ENCODE measurements around the gene ZDHHC11B.
A peak's percentile ranks its signal among the peaks of the same experiment; 100 is the strongest.
"Not testable (repeated sequence)": the region's sequence is repeated elsewhere in the genome, so short reads cannot be mapped to it uniquely, and the experiment has no call there.

ZDHHC11B gene

GRCh38 chr5:752532-753115, 31.9 kb downstream of the ZDHHC11B start:
- DNase-seq (ENCODE audit: low spot score): not testable (repeated sequence)

DNA sequence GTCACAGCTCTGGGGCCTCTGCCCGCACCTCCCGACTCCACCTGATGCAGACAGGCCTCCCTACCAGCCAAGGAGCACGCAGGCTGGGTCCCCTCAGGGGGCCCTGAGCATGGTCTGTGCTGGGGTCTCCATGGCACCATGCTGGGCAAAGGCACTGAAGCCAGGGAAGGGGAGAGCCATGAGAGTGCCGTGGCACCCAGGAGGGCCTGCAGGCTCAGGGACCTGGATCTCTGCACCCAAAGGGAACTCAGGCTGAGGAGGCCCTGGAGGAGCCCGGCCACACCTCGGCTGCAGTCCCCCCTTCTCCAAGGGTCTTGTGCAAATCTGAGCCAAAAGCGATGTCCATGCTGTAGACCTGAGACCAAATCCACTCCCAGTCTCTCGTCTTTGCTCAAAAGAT, 32.5 kb downstream of the ZDHHC11B start:
- not testable (repeated sequence) for DNase-seq (ENCODE audit: low spot score)

DNA sequence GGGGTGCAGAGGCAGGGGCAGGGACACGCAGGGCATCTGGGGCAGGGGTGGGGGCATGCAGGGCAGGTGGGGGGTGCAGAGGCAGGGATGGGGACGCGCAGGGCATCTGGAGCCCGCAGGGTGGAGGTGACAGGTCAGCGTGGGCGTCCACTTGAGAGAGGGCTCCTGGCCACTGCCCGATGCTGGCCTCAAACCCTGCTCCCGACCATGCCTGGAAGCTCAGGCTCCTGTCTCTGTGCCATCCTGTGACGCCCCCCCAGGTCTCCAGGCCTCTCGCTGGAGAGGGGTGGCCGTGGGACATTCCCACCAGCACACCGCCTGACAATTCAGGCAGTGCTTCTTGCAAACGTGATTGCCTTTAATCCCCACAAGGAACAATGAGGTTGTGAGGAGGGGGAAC, 33.0 kb downstream of the ZDHHC11B start:
- no peak for DNase-seq (ENCODE audit: low spot score)

DNA sequence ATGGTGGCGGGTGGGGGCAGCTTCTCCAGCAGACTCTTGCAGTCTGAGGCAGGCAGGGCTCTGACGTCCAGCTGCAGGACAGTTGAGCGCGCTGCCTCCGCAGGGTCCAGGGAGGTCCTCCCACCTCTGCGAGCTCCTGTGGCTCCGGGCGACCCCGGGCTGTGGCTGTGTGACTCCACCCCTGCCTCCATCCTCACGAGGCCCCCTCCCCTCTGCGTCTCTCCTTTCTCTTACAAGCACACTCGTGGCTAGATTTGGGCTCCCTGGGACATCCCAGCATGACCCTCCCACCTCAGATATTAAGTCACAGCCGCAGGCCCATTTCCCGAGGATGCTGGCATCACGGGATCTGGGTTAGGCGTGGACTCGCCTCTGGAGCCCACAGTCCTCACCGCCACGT, 34.3 kb downstream of the ZDHHC11B start:
- not testable (repeated sequence) for DNase-seq (ENCODE audit: low spot score)

GRCh38 chr5:749101-749670, 35.3 kb downstream of the ZDHHC11B start:
- DNase-seq (ENCODE audit: low spot score): no peak

DNA sequence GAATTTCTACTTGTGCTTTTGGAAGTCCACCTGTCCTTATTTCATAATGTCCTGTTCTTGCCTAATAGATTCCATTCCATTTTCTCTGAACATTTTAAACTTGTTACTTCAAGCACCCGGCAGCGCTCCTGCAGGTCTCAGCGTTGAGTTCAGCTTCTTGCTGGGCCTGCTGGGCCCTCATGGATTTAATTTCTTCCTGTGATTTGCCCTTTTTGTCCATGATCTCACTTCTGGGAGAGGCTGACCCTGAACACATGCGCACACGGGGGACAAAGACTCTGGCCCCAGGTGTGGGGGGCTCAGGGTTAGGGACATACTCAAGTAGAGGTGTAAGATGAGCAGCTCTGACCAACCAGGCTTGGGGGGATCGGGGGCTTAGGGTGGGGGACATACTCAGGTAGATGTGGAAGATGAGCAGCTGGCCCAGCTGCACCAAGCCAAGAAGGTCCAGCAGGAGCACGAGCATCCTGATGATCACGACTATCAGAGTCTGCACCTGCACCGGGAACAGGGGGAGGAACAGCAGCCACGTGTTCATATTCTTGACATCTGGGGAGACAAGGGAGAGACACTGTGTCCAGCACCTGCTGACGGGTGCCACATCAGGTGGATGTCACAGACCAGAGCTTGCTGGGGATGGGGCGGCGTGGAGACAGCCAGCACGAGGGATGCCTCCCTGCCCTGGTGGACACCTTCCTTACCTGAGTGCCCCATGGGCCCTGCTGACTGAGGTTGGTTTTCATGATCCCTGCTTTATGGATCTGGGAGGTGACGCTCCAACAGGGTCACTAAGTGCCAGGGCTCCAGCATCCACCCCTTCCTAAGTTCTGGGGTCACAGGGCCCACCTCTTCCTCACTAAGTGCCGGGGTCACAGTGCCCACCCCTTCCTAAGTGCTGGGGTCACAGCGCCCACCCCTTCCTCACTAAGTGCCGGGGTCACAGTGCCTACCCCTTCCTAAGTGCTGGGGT, 36.2 kb downstream of the ZDHHC11B start:
- not testable (repeated sequence) for DNase-seq (ENCODE audit: low spot score)

- not testable (repeated sequence) for DNase-seq (ENCODE audit: low spot score)
Observed at GRCh38 chr5:747303-747844, 37.2 kb downstream of the ZDHHC11B start.

GRCh38 chr5:746258-746761, 38.2 kb downstream of the ZDHHC11B start:
- peak; percentile 7 for DNase-seq (ENCODE audit: low spot score)

GRCh38 chr5:745272-746142, 39.0 kb downstream of the ZDHHC11B start:
- peak; percentile 1 for DNase-seq (ENCODE audit: low spot score)

- DNase-seq (ENCODE audit: low spot score): not testable (repeated sequence)
Observed at GRCh38 chr5:743696-744404, 40.7 kb downstream of the ZDHHC11B start.

GRCh38 chr5:742276-742675, 42.3 kb downstream of the ZDHHC11B start:
- DNase-seq (ENCODE audit: low spot score): not testable (repeated sequence)

- not testable (repeated sequence) for DNase-seq (ENCODE audit: low spot score)
Observed at GRCh38 chr5:734145-734544, 50.4 kb downstream of the ZDHHC11B start.

DNA sequence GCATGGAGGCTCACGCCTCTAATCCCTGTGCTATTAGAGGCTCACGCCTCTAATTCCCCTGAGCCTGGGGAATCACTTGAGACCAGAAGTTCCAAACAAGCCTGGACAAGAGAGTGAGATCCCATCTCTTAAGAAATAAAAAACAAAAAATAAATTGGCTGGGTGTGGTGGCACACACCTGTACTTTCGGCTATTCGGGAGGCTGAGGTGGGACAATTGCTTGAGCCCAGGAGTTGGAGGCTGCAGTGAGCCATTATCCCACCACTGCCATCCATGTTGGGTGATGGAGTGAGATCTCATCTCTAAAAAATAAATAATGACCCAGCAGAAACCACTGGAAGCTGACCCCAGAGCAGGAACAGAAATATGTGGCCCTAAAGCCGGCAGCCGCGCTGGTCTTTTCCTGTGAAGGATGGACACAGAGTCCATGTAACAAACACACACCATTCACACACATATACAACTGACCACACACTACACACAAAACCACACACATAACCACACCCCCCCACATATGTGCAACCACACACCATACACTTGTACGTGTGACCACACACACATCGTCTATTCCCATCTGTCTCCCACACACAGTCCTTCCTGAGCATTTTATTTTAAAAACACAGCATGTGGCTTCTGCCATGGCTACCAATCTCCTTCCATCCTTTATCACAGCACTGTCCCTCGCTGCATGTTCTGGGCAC, 51.6 kb downstream of the ZDHHC11B start:
- DNase-seq (ENCODE audit: low spot score): not testable (repeated sequence)

- not testable (repeated sequence) for DNase-seq (ENCODE audit: low spot score)
Observed at GRCh38 chr5:729225-729624, 55.3 kb downstream of the ZDHHC11B start.

GRCh38 chr5:727087-727486, 57.4 kb downstream of the ZDHHC11B start:
- DNase-seq (ENCODE audit: low spot score): not testable (repeated sequence)

GRCh38 chr5:723865-724264, 60.7 kb downstream of the ZDHHC11B start:
- DNase-seq (ENCODE audit: low spot score): not testable (repeated sequence)

DNA sequence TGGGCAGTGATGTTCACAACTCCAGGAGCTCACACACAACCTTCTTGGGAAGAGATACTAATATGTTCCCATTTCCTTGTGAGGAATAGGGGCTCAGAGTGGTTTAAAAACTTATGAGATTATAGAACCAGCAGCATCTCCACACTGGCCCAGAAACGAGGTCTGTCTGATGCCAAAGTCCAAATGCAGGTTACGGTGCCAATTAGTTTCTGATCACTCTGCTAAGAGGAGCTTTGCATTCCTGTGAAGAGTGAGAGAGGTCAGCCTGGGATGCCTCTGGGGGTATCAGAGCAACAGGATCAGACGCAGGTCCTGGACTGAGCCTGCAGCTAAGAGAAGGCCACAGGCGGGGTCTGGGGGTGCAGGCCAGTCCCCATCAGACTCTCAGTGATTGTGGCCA, 61.2 kb downstream of the ZDHHC11B start:
- not testable (repeated sequence) for DNase-seq (ENCODE audit: low spot score)

DNA sequence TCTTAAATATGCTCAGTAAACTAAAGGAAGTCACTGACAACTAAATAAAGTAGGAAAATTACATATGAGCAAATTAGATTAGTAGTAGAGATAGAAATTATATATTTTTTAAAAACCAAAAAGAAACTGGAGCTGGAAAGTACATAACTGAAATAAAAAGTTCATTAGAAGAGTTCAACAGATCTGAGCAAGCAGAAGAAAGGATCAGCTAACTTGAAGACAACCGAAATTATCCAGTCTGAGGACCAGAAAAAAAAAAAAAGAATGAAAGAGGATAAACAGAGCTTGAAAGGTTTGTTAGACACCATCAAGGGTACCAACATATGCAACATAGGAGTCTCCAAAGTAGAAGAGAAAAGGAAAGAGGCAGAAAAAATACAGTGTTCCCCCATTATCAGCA, 65.2 kb downstream of the ZDHHC11B start:
- DNase-seq (ENCODE audit: low spot score): not testable (repeated sequence)

GRCh38 chr5:717143-717542, 67.4 kb downstream of the ZDHHC11B start:
- peak; percentile 36 for DNase-seq (ENCODE audit: low spot score)

- DNase-seq (ENCODE audit: low spot score): peak; percentile 60
Observed at GRCh38 chr5:716740-717139, 67.8 kb downstream of the ZDHHC11B start.

Data from Ammon's horn (tissue), 1 donor.